Stimulated activated naive CD8-positive, alpha-beta T cell treated with anti-CD3 and anti-CD28 coated beads, Interleukin-15, amount 100 ng/mL, for 72 hours (primary cell): ENCODE measurements around the gene INTS7.
"Not testable (repeated sequence)": the region's sequence is repeated elsewhere in the genome, so short reads cannot be mapped to it uniquely, and the experiment has no call there.

ENCODE experiments used
- ATAC-seq: fragments of 150-1000 bp; cut with Tn5 transposase; 2 replicates; pipeline ENCODE4 v1.10.0; 2021; ENCODE audit warnings: mild to moderate bottlenecking, moderate library complexity
- DNase-seq, 2 donors: peaks; one replicate each; pipeline ENCODE4 v3.0.0; 2021 to 2022
- H3K27ac Mint-ChIP-seq, 2 donors: one replicate each; pipeline ENCODE4 v1.8.0; 2022; ENCODE audit warnings: mild to moderate bottlenecking in 2 of 2, mixed read lengths in 2 of 2, moderate library complexity in 2 of 2
- H3K27me3 Mint-ChIP-seq: one replicate; pipeline ENCODE4 v1.8.0; 2022; ENCODE audit warnings: mixed read lengths
- H3K4me1 Mint-ChIP-seq: one replicate; pipeline ENCODE4 v1.8.0; 2022; ENCODE audit warnings: mild to moderate bottlenecking, mixed read lengths
- H3K4me3 Mint-ChIP-seq, 2 donors: one replicate each; pipeline ENCODE4 v1.8.0; 2022; ENCODE audit warnings: mild to moderate bottlenecking in 2 of 2, mixed read lengths in 2 of 2, moderate library complexity in 1 of 2
- H3K9me3 Mint-ChIP-seq, 2 donors: one replicate each; pipeline ENCODE4 v1.8.0; 2022; ENCODE audit warnings: mixed read lengths in 2 of 2

Gene INTS7

GRCh38 chr1:211935448-211935970 lies 99.8 kb downstream of the INTS7 start:
- Mint-ChIP-seq H3K4me3 (peak overlapping the region; percentile 58 to 63), H3K4me1 (peaks cover 68% of the 10 kb centered on the region)

GRCh38 chr1:211933946-211934714 lies 101.2 kb downstream of the INTS7 start:
- peaks cover 54% of the 10 kb centered on the region for H3K4me1 Mint-ChIP-seq
- H3K4me3 Mint-ChIP-seq = peak overlapping the region in 1 of 2 donors; percentile 63
- DNase-seq = no peak
- no peak overlapping the region for H3K27ac Mint-ChIP-seq
- no peaks in the 10 kb centered on the region for H3K9me3 Mint-ChIP-seq
- peaks cover 26% of the 10 kb centered on the region for H3K27me3 Mint-ChIP-seq
- no peak for ATAC-seq

More at GRCh38 chr1:211935448-211935970, 99.8 kb downstream of the INTS7 start:
- Mint-ChIP-seq H3K27ac (peak overlapping the region in 1 of 2 donors; percentile 81), H3K9me3 (no peaks in the 10 kb centered on the region), H3K27me3 (peaks cover 18% of the 10 kb centered on the region)
- ATAC-seq = peak; percentile 96
- DNase-seq = peak; percentile 59 to 87

DNA sequence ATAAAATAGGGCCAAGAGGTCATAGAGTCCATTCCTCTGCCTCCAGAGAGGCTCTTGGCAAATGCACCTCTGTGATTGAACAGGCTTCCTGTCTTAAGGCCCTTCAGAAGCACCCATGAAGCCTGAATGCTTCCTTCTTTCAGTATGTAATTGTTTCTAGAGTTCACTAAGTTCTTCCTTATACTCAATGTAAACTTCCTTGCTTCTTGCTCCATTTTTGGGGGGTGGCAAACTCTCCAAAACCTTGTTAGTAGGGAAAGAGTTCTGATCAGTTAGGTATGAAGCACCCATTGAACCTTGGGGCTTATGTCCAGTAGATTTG lies 102.5 kb downstream of the INTS7 start:
- DNase-seq = no peak
- no peak overlapping the region for H3K27ac Mint-ChIP-seq
- H3K9me3 Mint-ChIP-seq = no peaks in the 10 kb centered on the region
- H3K4me1 Mint-ChIP-seq = peaks cover 43% of the 10 kb centered on the region
- peaks cover 28% of the 10 kb centered on the region for H3K27me3 Mint-ChIP-seq
- H3K4me3 Mint-ChIP-seq = no peak overlapping the region
- ATAC-seq = no peak

GRCh38 chr1:211932231-211932932 lies 103.0 kb downstream of the INTS7 start:
- Mint-ChIP-seq H3K27me3 (peaks cover 28% of the 10 kb centered on the region), H3K4me3 (no peak overlapping the region), H3K9me3 (no peaks in the 10 kb centered on the region), H3K4me1 (peaks cover 40% of the 10 kb centered on the region), H3K27ac (no peak overlapping the region)
- no peak for ATAC-seq
- no peak for DNase-seq

DNA sequence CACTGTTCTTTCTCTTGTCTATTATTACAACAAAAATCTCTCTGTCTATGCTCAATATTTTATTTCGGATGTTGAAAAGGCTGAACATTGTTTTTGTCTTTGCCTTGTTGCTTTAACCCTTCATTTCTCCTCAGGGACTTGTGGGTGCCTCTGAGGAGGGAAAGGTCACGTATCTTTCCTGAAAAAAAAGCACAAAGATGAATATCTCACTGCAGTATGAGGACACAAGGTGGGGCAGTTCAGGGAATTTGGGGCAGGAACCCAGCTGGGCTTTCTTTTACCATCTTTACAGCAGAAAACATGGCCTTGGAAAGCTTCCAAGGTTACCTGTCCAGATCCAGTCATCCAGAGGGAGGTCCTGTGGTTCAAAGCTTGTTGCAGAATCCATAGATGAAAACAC lies 105.7 kb downstream of the INTS7 start:
- no peak overlapping the region for H3K27ac Mint-ChIP-seq

DNA sequence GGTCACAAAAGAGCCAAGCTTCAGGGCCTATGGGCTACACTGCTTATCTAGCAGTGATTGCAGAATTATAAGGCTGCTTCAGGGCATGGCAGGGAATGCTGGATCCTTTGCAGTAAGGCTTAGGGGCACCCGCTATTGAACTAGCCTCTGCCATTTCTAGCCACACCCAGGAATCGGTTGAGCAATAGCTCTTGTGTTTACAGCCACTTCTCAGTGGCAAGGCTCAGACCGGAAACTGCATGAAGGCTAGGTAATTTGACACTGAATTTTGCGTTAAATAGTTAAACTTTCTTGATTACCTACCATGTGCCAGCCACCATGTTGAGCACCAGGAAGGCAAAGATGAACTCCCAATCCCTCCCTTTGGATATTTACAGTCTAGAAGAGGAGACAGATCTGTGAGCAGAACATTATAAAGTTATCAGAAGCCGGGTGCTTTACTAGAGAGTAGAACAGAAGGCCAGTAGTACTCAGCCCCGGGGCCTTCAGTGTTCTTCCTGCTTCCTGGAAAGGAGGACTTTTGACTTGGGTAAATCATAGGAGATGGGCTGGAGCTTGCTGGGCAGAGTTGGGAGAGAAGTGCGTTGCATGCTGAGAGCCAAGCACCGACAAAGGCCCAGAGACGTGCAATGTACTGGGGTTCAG lies 106.2 kb downstream of the INTS7 start:
- Mint-ChIP-seq H3K4me1 (peaks cover 17% of the 10 kb centered on the region), H3K27me3 (peaks cover 27% of the 10 kb centered on the region), H3K27ac (no peak overlapping the region), H3K4me3 (no peak overlapping the region), H3K9me3 (no peaks in the 10 kb centered on the region)
- DNase-seq (no peak), ATAC-seq (no peak)

More for the DNA sequence above, 105.7 kb downstream of the INTS7 start:
- DNase-seq (no peak), ATAC-seq (no peak)
- Mint-ChIP-seq H3K4me3 (no peak overlapping the region), H3K4me1 (peaks cover 22% of the 10 kb centered on the region), H3K27me3 (peaks cover 28% of the 10 kb centered on the region), H3K9me3 (no peaks in the 10 kb centered on the region)

- Mint-ChIP-seq H3K27me3 (peaks cover 20% of the 10 kb centered on the region), H3K27ac (no peak overlapping the region), H3K4me1 (peaks cover 9% of the 10 kb centered on the region), H3K4me3 (no peak overlapping the region), H3K9me3 (no peaks in the 10 kb centered on the region)
- no peak for ATAC-seq
- DNase-seq = no peak
Measured at GRCh38 chr1:211928290-211928801, 107.0 kb downstream of the INTS7 start.

DNA sequence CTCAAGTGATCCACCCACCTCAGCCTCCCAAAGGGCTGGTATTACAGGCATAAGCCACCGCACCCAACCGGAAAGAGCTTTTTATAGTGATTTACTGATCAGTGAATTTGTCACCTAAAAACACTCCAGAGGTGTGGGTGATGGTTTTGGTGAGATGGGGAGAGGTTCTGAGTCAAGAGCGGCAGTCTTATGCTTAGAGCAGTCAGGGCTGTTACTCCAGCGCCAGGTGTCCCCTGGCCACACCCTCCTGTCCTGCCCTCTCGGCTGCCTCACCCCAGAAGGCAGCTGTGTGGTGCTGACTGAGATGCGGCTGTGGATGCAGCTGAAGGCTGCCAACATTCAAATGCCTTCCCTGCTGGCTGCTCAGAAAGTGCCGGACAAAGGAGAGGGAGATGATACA lies 110.3 kb downstream of the INTS7 start:
- Mint-ChIP-seq H3K4me3 (no peak overlapping the region), H3K27me3 (peaks cover 10% of the 10 kb centered on the region), H3K4me1 (no peaks in the 10 kb centered on the region), H3K27ac (no peak overlapping the region), H3K9me3 (no peaks in the 10 kb centered on the region)
- no peak for ATAC-seq
- no peak for DNase-seq

DNA sequence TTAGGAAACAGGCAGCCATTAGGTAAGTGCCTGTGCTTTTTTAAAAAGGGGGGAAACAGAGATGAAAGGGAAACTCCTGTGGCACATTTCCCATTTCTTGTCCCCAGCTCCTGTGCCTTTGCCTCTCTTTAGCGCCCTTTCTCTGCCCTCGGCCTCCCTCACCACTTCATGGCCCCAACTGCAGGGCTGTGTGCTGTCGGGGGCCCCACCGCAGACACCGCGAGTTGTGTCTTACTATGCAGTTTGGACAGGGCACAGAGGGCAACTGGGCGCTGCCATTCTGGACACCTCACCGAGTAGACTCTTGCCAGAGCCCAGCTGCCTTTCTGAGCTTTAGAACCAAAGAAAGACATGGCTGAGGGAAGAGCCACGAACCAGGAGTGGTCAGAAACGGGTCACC lies 111.1 kb downstream of the INTS7 start:
- Mint-ChIP-seq H3K4me1 (no peaks in the 10 kb centered on the region), H3K9me3 (no peaks in the 10 kb centered on the region), H3K27ac (no peak overlapping the region), H3K4me3 (no peak overlapping the region), H3K27me3 (peaks cover 3% of the 10 kb centered on the region)
- ATAC-seq (no peak), DNase-seq (no peak)

GRCh38 chr1:211923095-211923494 lies 112.3 kb downstream of the INTS7 start:
- Mint-ChIP-seq H3K4me1 (no peaks in the 10 kb centered on the region), H3K4me3 (no peak overlapping the region), H3K27ac (no peak overlapping the region), H3K27me3 (peaks cover 6% of the 10 kb centered on the region), H3K9me3 (no peaks in the 10 kb centered on the region)
- no peak for ATAC-seq
- no peak for DNase-seq

GRCh38 chr1:211921579-211922095 lies 113.7 kb downstream of the INTS7 start:
- DNase-seq = no peak

DNA sequence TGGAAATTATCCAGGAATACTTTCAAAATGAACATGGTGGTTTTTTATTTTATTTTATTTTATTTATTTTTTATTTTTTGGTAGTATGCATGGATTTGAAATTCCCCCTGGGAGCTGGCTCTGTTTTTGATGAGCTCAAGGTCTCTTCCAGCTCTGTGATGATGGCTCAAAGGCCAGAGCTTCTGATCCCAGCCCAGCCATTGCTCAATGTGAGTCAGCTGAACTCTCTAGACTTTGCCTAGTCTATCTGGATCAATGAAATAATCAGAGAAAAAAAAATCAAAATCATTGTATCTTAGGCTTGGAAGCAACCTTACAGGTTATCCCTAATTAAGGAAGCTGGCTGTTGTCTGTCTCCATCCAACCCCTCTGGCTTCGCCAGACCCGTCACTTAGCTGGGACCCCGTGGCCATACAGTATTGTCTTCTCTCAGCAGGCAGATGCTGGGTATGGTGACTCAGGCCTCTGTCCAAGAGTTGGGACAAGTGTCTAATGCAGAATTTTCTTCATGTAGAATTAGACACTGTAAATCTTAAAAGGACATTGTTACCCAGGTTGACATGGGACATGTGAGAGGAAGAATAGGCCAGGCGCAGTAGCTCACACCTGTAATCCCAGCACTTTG lies 114.6 kb downstream of the INTS7 start:
- no peak for DNase-seq
- no peak for ATAC-seq
- Mint-ChIP-seq H3K9me3 (peaks cover 0 to 3% of the 10 kb centered on the region in 2 donors), H3K4me1 (no peaks in the 10 kb centered on the region), H3K4me3 (no peak overlapping the region), H3K27ac (no peak overlapping the region), H3K27me3 (peaks cover 8% of the 10 kb centered on the region)

More at GRCh38 chr1:211921579-211922095, 113.7 kb downstream of the INTS7 start:
- ATAC-seq = no peak
- H3K27me3 Mint-ChIP-seq = peaks cover 8% of the 10 kb centered on the region
- no peaks in the 10 kb centered on the region for H3K9me3 Mint-ChIP-seq
- no peak overlapping the region for H3K4me3 Mint-ChIP-seq
- H3K4me1 Mint-ChIP-seq = no peaks in the 10 kb centered on the region
- H3K27ac Mint-ChIP-seq = no peak overlapping the region

DNA sequence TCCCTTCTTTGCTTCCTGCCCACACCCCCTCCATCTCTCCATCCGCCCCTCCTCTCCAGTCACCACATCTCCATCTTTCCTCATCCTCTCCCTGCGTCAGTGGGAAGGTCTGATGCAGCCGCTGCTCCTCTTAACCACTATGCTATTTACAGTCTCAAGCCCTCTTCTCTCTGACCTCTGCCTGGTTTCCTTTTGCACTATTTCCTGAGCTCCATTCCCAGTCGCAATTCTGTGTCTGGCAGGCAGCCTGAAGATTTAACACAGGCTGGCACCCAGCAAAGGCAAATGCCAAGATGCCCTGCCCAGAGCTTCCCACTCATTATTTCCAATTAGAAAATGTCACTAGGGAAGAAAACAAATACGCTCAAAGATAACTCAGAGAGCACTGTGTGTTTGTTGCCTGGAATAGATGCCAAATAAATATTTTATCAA lies 115.2 kb downstream of the INTS7 start:
- Mint-ChIP-seq H3K27ac (no peak overlapping the region), H3K9me3 (peaks cover 0 to 6% of the 10 kb centered on the region in 2 donors), H3K27me3 (peaks cover 8% of the 10 kb centered on the region), H3K4me1 (no peaks in the 10 kb centered on the region), H3K4me3 (no peak overlapping the region)
- ATAC-seq (no peak), DNase-seq (no peak)

- no peak overlapping the region for H3K4me3 Mint-ChIP-seq
- H3K27me3 Mint-ChIP-seq = peaks cover 8% of the 10 kb centered on the region
- DNase-seq = no peak
Measured at GRCh38 chr1:211918843-211919414, 116.4 kb downstream of the INTS7 start.

GRCh38 chr1:211916458-211916857 lies 118.9 kb downstream of the INTS7 start:
- not testable (repeated sequence) for H3K27me3 Mint-ChIP-seq

More at GRCh38 chr1:211918843-211919414, 116.4 kb downstream of the INTS7 start:
- peaks cover 0 to 6% of the 10 kb centered on the region in 2 donors for H3K9me3 Mint-ChIP-seq
- peak overlapping the region in 1 of 2 donors; percentile 20 for H3K27ac Mint-ChIP-seq
- no peaks in the 10 kb centered on the region for H3K4me1 Mint-ChIP-seq
- ATAC-seq = no peak

More at GRCh38 chr1:211916458-211916857, 118.9 kb downstream of the INTS7 start:
- H3K27ac Mint-ChIP-seq, ATAC-seq, H3K4me3 Mint-ChIP-seq, DNase-seq, H3K9me3 Mint-ChIP-seq, H3K4me1 Mint-ChIP-seq: not testable (repeated sequence)
